IPS-NIHi7 (cell line): ENCODE results near the gene DHFR2.
"Not testable (repeated sequence)": the region's sequence is repeated elsewhere in the genome, so short reads cannot be mapped to it uniquely, and the experiment has no call there.

Experiments
- DNase-seq: peaks from one replicate; pipeline ENCODE4 v3.0.0; 2012; ENCODE audit warnings: mixed read lengths; ENCODE audit errors: extremely low spot score

The DHFR2 gene

GRCh38 chr3:94065819-94066480 is 3.2 kb upstream of the DHFR2 start:
- no peak for DNase-seq

GRCh38 chr3:94065122-94065521 is 2.4 kb upstream of the DHFR2 start:
- no peak for DNase-seq

- DNase-seq: no peak
These were observed 1.6 kb upstream of the DHFR2 start for GRCh38 chr3:94064243-94064860.

- no peak for DNase-seq
These were observed 892 bp upstream of the DHFR2 start for GRCh38 chr3:94063496-94064119.

GRCh38 chr3:94061297-94061696 is 1.4 kb downstream of the DHFR2 start:
- no peak for DNase-seq

GRCh38 chr3:94050546-94050945 is 12.2 kb downstream of the DHFR2 start:
- DNase-seq: no peak

GRCh38 chr3:94049267-94049666 is 13.4 kb downstream of the DHFR2 start:
- no peak for DNase-seq

GRCh38 chr3:94046533-94046932 is 16.2 kb downstream of the DHFR2 start:
- no peak for DNase-seq

- not testable (repeated sequence) for DNase-seq
These were observed 18.4 kb downstream of the DHFR2 start for GRCh38 chr3:94044100-94044936.

- DNase-seq: no peak
These were observed 19.4 kb downstream of the DHFR2 start for GRCh38 chr3:94043285-94043684.

- DNase-seq: peak; percentile 39
These were observed 25.7 kb downstream of the DHFR2 start for GRCh38 chr3:94036909-94037507.

- no peak for DNase-seq
These were observed 34.5 kb downstream of the DHFR2 start, which contains the start of gene STX19 for GRCh38 chr3:94028093-94028837. TSS of gene STX19 (minus strand) at chr3:94028597. CDS start at chr3:94015269, 13,328 bp downstream.

GRCh38 chr3:94026623-94027022 is 36.1 kb downstream of the DHFR2 start:
- no peak for DNase-seq

GRCh38 chr3:94024385-94024784 is 38.3 kb downstream of the DHFR2 start:
- DNase-seq: no peak

- no peak for DNase-seq
These were observed 42.4 kb downstream of the DHFR2 start for GRCh38 chr3:94020293-94020692.

GRCh38 chr3:94019659-94020058 is 43.1 kb downstream of the DHFR2 start:
- DNase-seq: no peak

- DNase-seq: no peak
These were observed 47.7 kb downstream of the DHFR2 start for GRCh38 chr3:94015025-94015424.

GRCh38 chr3:94012185-94012584 is 50.5 kb downstream of the DHFR2 start:
- no peak for DNase-seq

- no peak for DNase-seq
These were observed 51.4 kb downstream of the DHFR2 start for GRCh38 chr3:94011233-94011711.

- DNase-seq: no peak
These were observed 53.1 kb downstream of the DHFR2 start for GRCh38 chr3:94009608-94010007.

GRCh38 chr3:94008253-94008652 is 54.5 kb downstream of the DHFR2 start:
- no peak for DNase-seq
